ENCODE data around the gene SUMO3. TPM values are rescaled to one million over a fixed set of nuclear protein-coding genes. Genes with fewer than 3 reads are reported as not detected.

SUMO3 gene
- total and polyA plus RNA-seq, 2 donors: 33.7 to 84.2 TPM

DNA sequence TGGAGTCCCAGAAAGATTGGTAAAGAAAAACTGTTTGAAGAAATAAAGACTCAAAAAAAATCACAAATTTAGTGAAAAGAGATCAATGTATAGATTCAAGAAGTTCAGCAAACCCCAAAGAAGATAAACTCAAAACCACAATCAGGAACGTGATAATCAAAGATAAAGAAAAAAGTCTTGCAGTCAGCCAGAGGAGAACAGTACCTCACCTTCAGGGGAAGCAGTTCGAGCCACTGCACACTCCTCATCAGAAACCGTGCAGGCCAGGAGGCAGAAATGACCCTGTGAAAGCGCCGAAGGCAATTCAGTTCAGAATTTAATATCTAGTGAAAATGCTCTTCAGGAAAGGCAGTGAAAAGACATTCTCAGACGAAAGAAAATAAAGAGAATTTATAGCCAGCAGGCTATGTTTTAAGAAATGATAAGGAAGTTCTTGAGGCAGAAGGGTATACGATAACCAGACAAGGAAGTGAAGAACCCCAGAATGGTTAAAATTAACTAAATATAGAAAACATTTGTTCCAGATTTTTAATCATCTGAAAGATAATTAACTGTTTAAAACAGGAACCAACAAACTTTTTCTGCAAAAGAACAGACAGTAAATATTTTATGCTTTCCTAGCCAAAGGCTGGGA, 13.5 kb upstream of the SUMO3 start:
- Histone ChIP-seq H3K4me1 (ENCODE audit: insufficient read depth) (no peaks in the 10 kb centered on the region), H3K36me3 (ENCODE audit: insufficient read depth) (no peaks in the 10 kb centered on the region), H3K4me3 (ENCODE audit: low read depth, low read length) (no peak overlapping the region), H3K27ac (ENCODE audit: low read depth) (no peak overlapping the region)
- 34% methylated on average over 7 of the region's 7 CpGs for WGBS
- DNase-seq (ENCODE audit: extremely low spot score): no peak

DNA sequence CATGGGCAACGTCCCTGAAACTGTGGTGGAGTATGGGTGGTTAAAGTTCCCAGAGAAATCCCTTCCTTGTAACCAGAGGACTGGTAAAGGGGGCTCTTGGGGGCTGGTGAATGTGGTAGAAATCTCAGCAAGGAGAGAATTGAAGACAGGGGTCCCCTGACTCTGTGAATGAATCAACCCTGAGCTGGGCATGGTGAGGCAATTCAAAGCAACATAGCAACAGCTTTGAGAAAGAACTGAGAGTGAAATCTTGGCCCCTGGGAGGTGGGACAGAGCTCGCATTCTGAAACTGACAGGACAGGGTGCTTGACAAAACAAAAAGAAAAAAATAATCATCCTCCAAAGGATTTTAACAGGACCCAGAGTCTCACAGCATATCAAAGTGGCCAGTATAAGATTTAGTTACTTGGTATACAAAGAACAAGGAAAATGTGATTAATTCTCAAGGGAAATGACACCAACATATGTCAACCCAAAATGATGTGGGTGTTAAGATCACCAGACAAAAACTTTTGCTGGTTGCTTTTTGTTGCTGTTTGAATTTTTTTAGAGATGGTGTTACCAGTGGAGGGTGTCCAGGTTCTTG, 11.7 kb upstream of the SUMO3 start:
- H3K36me3 ChIP-seq (ENCODE audit: insufficient read depth): no peaks in the 10 kb centered on the region
- no peak overlapping the region for H3K27ac ChIP-seq (ENCODE audit: low read depth)
- WGBS: 68% methylated on average over 2 of the region's 2 CpGs
- no peak overlapping the region for H3K4me3 ChIP-seq (ENCODE audit: low read depth, low read length)
- DNase-seq (ENCODE audit: extremely low spot score): no peak
- H3K4me1 ChIP-seq (ENCODE audit: insufficient read depth): no peaks in the 10 kb centered on the region

DNA sequence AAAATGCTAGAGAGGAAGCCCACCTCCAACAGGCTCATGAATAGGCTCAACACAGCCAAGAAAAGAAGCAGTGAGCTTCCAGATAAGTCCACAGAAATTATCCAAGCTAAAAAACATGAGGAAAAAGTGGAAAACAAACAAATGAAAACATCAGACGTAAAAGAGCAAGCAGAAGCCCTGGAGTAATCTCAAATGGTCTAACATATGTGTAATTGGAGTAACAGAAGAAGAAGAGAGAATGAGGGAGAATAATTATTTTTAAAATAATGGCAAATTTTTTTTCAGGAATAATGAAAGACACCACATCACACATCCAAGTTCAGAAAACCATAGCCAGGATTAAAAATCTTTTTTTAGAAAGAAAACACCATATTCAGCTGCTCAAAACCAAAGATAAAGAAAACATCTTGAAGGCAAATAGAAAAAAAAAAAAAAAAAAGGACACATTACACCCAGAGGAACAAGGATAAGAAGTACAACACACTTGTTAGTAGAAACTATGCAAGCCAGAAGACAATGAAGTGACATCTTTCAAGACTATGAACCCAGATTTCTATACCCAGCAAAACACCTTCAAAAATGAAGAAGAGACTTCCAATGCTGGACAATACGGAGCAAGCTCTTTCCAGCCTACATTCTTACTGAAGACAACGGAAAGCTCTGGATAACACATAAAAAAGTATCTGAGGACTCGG, 10.6 kb upstream of the SUMO3 start:
- Histone ChIP-seq H3K36me3 (ENCODE audit: insufficient read depth) (no peaks in the 10 kb centered on the region), H3K27ac (ENCODE audit: low read depth) (no peak overlapping the region), H3K4me1 (ENCODE audit: insufficient read depth) (no peaks in the 10 kb centered on the region), H3K4me3 (ENCODE audit: low read depth, low read length) (no peak overlapping the region)
- 86% methylated on average over 4 of the region's 4 CpGs for WGBS
- DNase-seq (ENCODE audit: extremely low spot score): no peak

DNA sequence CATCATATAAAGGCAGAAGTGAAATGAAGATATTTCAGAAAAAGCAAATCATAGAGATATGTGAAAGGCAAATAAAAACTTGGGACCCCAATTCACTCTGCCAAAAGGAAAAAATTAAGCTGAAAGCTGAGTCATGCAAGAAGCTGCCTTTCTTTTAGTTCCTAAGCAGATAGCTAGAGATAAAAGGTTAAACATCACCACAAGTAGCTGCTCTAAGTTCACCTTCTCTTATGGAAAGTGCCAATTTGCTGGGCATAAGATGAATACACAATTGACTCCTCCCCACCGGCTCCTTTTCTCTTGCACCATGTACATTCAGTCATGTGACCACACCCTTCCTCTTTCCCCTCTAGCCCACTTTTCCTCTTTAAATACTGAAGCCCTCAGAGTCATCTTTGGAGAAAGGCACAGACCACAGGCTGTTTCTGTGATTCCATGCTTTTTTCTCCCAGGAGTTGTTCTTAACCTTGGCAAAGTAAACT, 5.4 kb upstream of the SUMO3 start:
- no peak overlapping the region for H3K27ac ChIP-seq (ENCODE audit: low read depth)
- H3K4me3 ChIP-seq (ENCODE audit: low read depth, low read length): no peak overlapping the region
- 87% methylated on average over 1 of the region's 1 CpG for WGBS
- DNase-seq (ENCODE audit: extremely low spot score): no peak
- H3K4me1 ChIP-seq (ENCODE audit: insufficient read depth): no peaks in the 10 kb centered on the region
- no peaks in the 10 kb centered on the region for H3K36me3 ChIP-seq (ENCODE audit: insufficient read depth)

DNA sequence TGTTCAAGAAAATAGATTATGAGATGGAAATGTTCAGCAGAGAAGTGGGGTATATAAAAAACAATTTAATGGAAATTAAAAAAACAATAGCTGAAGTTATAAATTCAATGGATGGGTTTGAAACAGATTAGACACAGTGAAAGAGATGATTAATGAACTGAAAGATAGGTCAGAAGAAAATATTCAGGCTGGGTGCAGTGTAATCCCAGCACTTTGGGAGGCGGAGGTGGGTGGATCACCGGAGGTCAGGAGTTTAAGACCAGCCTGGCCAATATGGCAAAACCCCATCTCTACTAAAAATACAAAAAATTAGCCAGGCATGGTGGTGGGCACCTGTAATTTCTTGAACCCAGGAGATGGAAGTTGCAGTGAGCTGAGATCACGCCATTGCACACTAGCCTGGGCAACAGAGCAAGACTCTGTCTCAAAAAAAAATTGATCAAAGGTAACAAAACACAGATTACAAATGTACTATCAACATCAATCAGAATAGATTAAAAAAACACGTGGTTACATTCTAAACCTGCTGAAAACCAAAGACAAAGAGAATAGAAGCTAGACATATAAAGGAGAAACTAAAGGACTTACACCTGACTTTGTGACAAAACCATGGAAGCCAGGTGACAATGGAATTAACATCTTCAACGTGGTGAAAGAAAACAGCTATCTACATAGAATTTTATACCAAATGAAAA, 4.8 kb upstream of the SUMO3 start:
- WGBS: 66% methylated on average over 5 of the region's 5 CpGs
- no peak for DNase-seq (ENCODE audit: extremely low spot score)
- Histone ChIP-seq H3K4me1 (ENCODE audit: insufficient read depth) (no peaks in the 10 kb centered on the region), H3K4me3 (ENCODE audit: low read depth, low read length) (no peak overlapping the region), H3K27ac (ENCODE audit: low read depth) (no peak overlapping the region), H3K36me3 (ENCODE audit: insufficient read depth) (no peaks in the 10 kb centered on the region)

DNA sequence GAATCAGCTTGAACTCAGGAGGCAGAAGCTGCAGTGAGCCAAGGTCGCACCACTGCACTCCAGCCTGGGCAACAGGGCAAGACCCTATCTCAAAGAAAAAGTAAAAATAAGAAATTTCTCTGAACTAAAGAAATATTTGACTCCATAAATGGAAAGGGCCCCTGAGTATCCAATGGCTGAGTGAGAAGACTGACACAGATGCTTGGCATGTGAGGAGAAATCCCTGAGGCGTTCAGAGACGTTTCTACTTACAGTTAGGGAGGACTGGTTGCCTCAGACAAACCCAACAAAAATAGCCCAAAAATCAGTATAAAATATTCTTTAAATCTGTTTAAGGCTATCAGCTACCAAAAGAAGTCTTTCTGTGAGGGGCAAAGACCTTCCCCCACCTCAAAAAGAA, 3.0 kb upstream of the SUMO3 start:
- H3K36me3 ChIP-seq (ENCODE audit: insufficient read depth): no peaks in the 10 kb centered on the region
- no peak overlapping the region for H3K4me3 ChIP-seq (ENCODE audit: low read depth, low read length)
- H3K27ac ChIP-seq (ENCODE audit: low read depth): no peak overlapping the region
- DNase-seq (ENCODE audit: extremely low spot score): no peak
- peaks cover 2% of the 10 kb centered on the region for H3K4me1 ChIP-seq (ENCODE audit: insufficient read depth)
- WGBS: 69% methylated on average over 3 of the region's 3 CpGs

DNA sequence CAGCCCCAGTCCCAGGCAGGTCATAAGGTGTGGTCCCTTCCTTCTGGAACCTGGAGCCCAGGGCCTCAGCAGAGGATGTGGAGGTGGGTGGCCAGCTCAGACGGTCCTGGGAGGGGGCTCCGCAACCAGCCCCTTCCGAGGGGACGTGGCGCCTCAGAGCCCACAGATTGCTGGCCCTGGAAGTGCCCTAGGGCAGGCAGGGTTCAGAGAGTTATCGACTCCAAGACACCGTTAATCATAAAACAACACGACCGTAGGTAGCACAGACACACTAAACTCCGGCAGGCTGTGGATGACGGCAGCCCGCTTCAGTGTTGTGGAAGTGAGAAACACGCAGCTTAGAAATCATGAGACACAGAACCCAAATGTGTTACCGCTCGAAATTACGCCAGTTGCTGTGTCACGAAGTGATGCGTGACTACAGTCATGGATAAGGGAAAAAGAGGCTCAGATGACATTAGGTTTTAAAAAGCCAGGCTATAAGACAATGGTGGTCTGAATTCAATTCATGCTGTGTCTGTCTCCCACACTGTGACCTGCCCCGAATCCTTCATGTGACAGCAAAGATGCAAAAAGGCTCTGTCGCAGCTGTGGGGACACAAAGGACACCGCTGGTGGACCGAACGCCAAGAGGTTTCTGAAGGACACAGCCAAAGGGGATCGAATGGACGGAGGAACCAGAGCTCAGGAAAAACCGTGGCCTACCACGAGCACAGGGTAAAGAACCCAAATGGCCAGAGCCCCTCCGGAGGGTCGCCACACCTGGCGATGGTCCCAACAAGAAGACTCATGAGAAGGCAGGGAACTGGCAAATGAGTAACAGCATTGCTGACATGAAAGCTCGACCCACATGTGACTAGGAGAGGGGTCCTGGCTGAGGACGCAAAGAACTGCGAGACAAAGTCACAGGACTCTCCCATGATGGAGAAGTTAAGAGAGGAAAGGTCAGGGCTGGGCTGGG, 1.7 kb upstream of the SUMO3 start:
- no peak for DNase-seq (ENCODE audit: extremely low spot score)
- Histone ChIP-seq H3K4me1 (ENCODE audit: insufficient read depth) (peaks cover 2% of the 10 kb centered on the region), H3K4me3 (ENCODE audit: low read depth, low read length) (no peak overlapping the region), H3K36me3 (ENCODE audit: insufficient read depth) (no peaks in the 10 kb centered on the region), H3K27ac (ENCODE audit: low read depth) (no peak overlapping the region)
- 97% methylated on average over 33 of the region's 33 CpGs for WGBS

DNA sequence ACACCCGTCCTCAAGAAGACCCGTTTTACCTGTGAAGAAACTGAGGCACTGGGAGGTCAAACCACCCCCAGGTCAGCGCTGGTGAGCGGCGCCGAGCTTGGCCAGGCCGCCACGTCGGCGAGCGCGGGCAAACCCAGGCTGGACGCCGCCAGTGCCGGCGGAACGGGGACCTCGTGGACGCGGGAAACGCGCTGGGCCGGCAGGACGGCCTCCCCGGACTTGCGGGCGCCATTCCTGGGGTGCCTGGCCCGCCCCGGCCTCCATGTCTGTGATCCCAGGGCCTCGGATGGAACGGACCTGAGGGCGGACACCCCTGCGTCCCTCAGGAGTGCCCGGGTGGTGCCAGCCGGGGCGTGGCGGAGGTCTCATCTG, 764 bp upstream of the SUMO3 start:
- Histone ChIP-seq H3K36me3 (ENCODE audit: insufficient read depth) (no peaks in the 10 kb centered on the region), H3K27ac (ENCODE audit: low read depth) (no peak overlapping the region), H3K4me1 (ENCODE audit: insufficient read depth) (peaks cover 2% of the 10 kb centered on the region), H3K4me3 (ENCODE audit: low read depth, low read length) (peak overlapping the region; percentile 64)
- WGBS: 54% methylated on average over 37 of the region's 37 CpGs
- no peak for DNase-seq (ENCODE audit: extremely low spot score)

DNA sequence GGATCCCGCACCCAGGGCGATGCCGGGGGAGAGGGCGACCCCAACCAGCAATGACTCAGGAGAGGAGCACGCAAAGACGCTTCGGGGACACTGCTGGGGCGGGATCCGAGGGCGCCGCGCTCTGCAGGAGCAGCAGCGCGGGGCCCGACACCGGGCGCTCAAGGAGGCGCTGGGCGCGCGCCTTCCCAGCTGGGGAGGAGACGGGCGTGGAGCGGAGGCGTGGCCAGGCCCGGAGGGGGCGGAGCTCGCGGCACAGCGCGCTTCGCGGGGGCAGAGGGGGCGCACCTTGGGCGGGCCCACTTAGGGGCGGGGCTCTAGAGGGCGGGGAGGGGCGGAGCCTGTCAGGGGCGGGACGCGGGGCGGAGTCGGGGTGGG, 369 bp downstream of the SUMO3 start:
- no peak overlapping the region for H3K27ac ChIP-seq (ENCODE audit: low read depth)
- peak overlapping the region; percentile 64 for H3K4me3 ChIP-seq (ENCODE audit: low read depth, low read length)
- peak; percentile 45 for DNase-seq (ENCODE audit: extremely low spot score)
- H3K4me1 ChIP-seq (ENCODE audit: insufficient read depth): peaks cover 2% of the 10 kb centered on the region
- no peaks in the 10 kb centered on the region for H3K36me3 ChIP-seq (ENCODE audit: insufficient read depth)
- under 1% methylated on average over 43 of the region's 43 CpGs for WGBS

DNA sequence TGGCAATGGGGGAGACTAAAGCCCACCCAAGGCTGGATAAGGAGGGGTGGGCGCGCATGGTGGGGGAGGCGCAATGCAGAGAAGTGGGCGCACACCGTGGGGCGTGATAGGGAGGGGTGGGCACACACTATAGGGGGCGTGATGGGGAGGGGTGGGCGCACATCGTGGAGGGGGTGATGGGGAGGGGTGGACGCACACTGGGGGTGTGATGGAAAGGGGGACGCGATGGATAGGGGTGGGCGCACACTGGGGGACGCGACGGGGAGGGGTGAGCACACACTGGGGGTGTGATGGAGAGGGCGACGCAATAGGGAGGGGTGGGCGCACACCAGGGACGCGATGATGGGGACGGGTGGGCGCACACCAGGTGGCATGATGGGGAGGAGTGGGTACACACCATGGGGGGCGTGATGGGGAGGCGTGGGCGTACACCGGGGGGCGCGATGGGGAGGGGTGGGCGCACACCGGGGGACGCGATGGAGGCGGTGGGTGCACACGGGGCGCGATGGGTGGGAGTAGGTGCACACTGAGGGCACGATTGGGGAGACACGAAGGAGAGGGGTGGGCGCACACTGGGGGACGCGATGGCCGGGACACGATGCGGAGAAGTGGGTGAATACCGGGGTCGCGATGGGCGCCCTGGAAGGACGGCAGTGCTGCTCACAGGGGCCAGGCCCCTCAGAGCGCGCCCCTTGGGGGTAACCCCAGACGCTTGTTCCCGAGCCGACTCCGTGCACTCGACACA, 929 bp downstream of the SUMO3 start:
- no peak for DNase-seq (ENCODE audit: extremely low spot score)
- Histone ChIP-seq H3K4me3 (ENCODE audit: low read depth, low read length) (peak overlapping the region; percentile 64), H3K4me1 (ENCODE audit: insufficient read depth) (peaks cover 2% of the 10 kb centered on the region), H3K36me3 (ENCODE audit: insufficient read depth) (no peaks in the 10 kb centered on the region), H3K27ac (ENCODE audit: low read depth) (no peak overlapping the region)
- WGBS: 56% methylated on average over 57 of the region's 57 CpGs

DNA sequence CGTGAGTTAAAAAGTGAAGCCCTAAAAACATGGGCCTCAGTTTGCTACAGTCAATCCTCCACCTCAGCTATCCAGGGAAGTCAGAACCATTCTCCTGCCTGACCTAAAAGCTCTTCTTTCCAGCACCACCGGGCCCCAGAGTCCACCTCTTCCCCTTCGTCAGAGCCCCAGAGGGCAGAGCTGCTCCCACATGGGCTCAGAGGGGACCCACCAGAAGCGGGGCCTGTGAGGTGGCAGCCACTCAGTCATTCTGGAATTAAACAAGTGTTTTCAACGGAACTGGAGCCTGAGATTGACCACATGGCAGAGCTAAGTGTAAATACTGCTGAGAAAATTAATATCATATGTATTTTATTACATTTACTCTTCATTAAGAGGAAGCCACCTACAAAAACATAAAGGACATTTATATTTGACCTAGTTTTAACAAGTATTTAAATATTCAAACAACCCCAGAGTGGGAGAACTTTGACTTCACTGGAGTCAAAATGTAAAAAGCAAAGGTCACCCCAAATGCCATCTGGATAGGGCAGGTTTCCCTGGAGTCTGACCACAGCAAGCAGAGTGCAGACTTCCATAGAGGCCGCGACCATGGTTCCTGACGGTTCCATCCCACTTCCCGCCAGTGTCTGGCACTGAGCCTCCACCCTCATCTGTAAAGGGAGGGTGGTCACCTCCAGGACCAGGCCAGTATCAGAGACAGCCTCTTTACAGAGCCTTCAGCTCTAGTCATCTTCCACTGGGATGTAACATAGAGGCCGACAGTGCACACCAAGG, 1.8 kb downstream of the SUMO3 start:
- H3K27ac ChIP-seq (ENCODE audit: low read depth): no peak overlapping the region
- peaks cover 2% of the 10 kb centered on the region for H3K4me1 ChIP-seq (ENCODE audit: insufficient read depth)
- no peak overlapping the region for H3K4me3 ChIP-seq (ENCODE audit: low read depth, low read length)
- DNase-seq (ENCODE audit: extremely low spot score): no peak
- H3K36me3 ChIP-seq (ENCODE audit: insufficient read depth): no peaks in the 10 kb centered on the region
- 72% methylated on average over 10 of the region's 10 CpGs for WGBS

DNA sequence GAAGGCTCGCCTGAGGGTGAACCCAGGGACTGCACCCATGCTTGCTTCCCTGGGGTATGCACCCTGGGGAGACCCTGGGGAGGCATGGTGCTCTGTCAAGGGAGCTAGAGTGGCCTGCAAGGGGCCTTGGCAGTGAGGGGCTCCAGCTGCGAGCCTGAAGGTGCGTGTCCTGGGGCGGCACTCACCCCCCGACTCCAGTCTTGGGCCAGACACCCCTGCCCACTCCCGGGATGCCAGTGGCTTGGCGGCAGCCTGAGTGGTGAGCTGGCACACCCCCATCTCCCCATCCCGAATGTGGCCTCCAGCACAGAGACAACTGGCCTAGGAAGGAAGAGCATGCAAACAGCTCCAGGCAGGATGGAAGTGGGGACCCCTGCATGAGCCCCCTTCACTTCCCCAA, 2.6 kb downstream of the SUMO3 start:
- Histone ChIP-seq H3K4me3 (ENCODE audit: low read depth, low read length) (no peak overlapping the region), H3K4me1 (ENCODE audit: insufficient read depth) (peaks cover 2% of the 10 kb centered on the region), H3K36me3 (ENCODE audit: insufficient read depth) (no peaks in the 10 kb centered on the region), H3K27ac (ENCODE audit: low read depth) (no peak overlapping the region)
- 88% methylated on average over 8 of the region's 8 CpGs for WGBS
- DNase-seq (ENCODE audit: extremely low spot score): no peak

All from urinary bladder (tissue), 4 donors.